ENCODE data around the gene SULT6B1.

Gene SULT6B1

GRCh38 chr2:37132914-37133313 is 55.6 kb downstream of the SULT6B1 start:
- peaks cover 72% of the 10 kb centered on the region for H3K36me3 ChIP-seq (ENCODE audit: insufficient read depth, low read length)

DNA sequence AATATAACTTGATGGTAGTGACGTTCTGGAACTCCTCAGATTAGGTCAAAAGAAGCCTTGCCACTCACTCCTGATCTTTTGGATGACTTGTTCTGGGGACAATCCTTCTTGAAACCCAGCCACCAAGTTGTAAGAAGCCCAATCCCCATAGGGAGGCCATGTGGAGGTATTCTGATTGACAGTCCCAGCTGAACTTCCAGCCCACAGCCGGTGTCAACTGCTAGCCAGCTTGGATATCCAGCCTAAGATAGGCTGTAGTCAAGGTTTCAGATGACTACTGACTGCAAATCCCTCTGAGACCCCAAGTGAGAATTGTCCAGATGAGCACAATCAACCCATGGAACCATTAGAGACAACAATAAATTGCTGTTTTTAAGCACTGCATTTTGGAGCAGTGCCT is 63.1 kb downstream of the SULT6B1 start:
- H3K36me3 ChIP-seq (ENCODE audit: insufficient read depth, low read length) = peaks cover 35% of the 10 kb centered on the region
- no peaks in the 10 kb centered on the region for H3K4me1 ChIP-seq (ENCODE audit: control insufficient read depth, insufficient read depth, low read length)
- H3K9ac ChIP-seq (ENCODE audit: low read depth, low read length) = no peak overlapping the region
- H3K4me3 ChIP-seq (ENCODE audit: low read length) = no peak overlapping the region
- no peak overlapping the region for H3K4me2 ChIP-seq (ENCODE audit: low read length)
- no peaks in the 10 kb centered on the region for H3K9me3 ChIP-seq (replicated peaks; ENCODE audit: low read length)
- H3K27me3 ChIP-seq (ENCODE audit: control insufficient read depth, insufficient read depth, low read length) = no peaks in the 10 kb centered on the region

More at GRCh38 chr2:37132914-37133313, 55.6 kb downstream of the SULT6B1 start:
- Histone ChIP-seq H3K9me3 (replicated peaks; ENCODE audit: low read length) (no peaks in the 10 kb centered on the region), H3K4me1 (ENCODE audit: control insufficient read depth, insufficient read depth, low read length) (no peaks in the 10 kb centered on the region), H3K4me2 (ENCODE audit: low read length) (no peak overlapping the region), H3K4me3 (ENCODE audit: low read length) (no peak overlapping the region), H3K9ac (ENCODE audit: low read depth, low read length) (no peak overlapping the region), H3K27me3 (ENCODE audit: control insufficient read depth, insufficient read depth, low read length) (no peaks in the 10 kb centered on the region)

DNA sequence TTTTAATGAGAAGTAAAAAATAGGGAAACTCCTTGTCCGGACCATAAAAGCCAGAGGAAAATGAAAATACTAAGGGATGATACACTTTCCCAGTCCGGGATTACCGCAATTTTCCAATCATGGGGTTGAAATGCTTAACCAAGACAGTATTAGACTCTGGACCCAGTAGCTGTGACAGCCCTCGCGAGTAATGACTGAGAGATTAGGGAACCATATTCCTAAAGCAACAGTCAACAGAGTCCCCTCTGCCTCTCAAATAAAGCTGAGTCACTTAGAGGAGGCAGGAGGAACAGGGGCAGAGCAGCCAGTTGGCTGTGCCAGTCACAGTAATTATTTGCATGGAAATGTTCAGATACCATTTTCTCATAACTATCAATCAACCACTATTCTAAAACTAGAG is 69.3 kb downstream of the SULT6B1 start:
- Histone ChIP-seq H3K27me3 (ENCODE audit: control insufficient read depth, insufficient read depth, low read length) (no peaks in the 10 kb centered on the region), H3K36me3 (ENCODE audit: insufficient read depth, low read length) (peaks cover 15% of the 10 kb centered on the region), H3K9me3 (replicated peaks; ENCODE audit: low read length) (no peaks in the 10 kb centered on the region), H3K4me3 (ENCODE audit: low read length) (no peak overlapping the region), H3K9ac (ENCODE audit: low read depth, low read length) (no peak overlapping the region), H3K4me1 (ENCODE audit: control insufficient read depth, insufficient read depth, low read length) (no peaks in the 10 kb centered on the region), H3K4me2 (ENCODE audit: low read length) (no peak overlapping the region)
